Measurements from ENCODE around the gene ZBTB17.

The ZBTB17 gene

GRCh38 chr1:15969321-15969880 is 6.5 kb downstream of the ZBTB17 start:
- TF ChIP-seq SIN3A (IDR thresholded peaks at IDR 0.05; ENCODE audit: borderline replicate concordance, insufficient read depth, low read length) (no peak), TAF1 (IDR thresholded peaks at IDR 0.05; ENCODE audit: borderline replicate concordance, insufficient read depth, low read length) (no peak), POLR2AphosphoS5 (IDR thresholded peaks at IDR 0.05; ENCODE audit: low read depth, low read length) (no peak), FOXP2 (optimal IDR thresholded peaks at IDR 0.05; ENCODE audit: borderline replicate concordance, extremely low read depth, extremely low read length, insufficient read depth) (no peak)
- TF ChIP-seq, protein P1, sequence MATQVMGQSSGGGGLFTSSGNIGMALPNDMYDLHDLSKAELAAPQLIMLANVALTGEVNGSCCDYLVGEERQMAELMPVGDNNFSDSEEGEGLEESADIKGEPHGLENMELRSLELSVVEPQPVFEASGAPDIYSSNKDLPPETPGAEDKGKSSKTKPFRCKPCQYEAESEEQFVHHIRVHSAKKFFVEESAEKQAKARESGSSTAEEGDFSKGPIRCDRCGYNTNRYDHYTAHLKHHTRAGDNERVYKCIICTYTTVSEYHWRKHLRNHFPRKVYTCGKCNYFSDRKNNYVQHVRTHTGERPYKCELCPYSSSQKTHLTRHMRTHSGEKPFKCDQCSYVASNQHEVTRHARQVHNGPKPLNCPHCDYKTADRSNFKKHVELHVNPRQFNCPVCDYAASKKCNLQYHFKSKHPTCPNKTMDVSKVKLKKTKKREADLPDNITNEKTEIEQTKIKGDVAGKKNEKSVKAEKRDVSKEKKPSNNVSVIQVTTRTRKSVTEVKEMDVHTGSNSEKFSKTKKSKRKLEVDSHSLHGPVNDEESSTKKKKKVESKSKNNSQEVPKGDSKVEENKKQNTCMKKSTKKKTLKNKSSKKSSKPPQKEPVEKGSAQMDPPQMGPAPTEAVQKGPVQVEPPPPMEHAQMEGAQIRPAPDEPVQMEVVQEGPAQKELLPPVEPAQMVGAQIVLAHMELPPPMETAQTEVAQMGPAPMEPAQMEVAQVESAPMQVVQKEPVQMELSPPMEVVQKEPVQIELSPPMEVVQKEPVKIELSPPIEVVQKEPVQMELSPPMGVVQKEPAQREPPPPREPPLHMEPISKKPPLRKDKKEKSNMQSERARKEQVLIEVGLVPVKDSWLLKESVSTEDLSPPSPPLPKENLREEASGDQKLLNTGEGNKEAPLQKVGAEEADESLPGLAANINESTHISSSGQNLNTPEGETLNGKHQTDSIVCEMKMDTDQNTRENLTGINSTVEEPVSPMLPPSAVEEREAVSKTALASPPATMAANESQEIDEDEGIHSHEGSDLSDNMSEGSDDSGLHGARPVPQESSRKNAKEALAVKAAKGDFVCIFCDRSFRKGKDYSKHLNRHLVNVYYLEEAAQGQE (IDR thresholded peaks at IDR 0.05; ENCODE audit: insufficient read depth in 1 of 2, low read depth in 2 of 2, low read length in 2 of 2): no peak

DNA sequence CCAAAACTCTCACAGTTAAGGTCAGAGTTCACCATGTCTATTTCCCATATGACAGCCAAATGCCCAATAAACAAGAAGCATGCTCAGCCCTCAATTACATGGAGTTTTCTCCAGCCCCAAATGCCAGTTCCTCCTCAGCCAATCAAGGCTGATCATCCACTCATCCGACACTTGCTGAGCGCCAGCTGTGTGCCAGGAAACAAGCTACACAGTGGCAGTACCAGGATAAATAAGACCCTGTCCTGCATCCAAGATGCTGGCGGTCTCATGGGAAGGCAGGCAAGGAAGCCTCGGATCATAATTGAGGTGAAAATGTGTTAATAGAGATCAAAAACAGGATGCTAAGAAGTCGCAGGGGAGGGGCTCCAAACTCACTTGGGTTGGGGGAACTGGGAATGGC is 7.7 kb downstream of the ZBTB17 start:
- TF ChIP-seq FOXP2 (optimal IDR thresholded peaks at IDR 0.05; ENCODE audit: borderline replicate concordance, extremely low read depth, extremely low read length, insufficient read depth) (no peak), SIN3A (IDR thresholded peaks at IDR 0.05; ENCODE audit: borderline replicate concordance, insufficient read depth, low read length) (no peak), TAF1 (IDR thresholded peaks at IDR 0.05; ENCODE audit: borderline replicate concordance, insufficient read depth, low read length) (no peak), POLR2AphosphoS5 (IDR thresholded peaks at IDR 0.05; ENCODE audit: low read depth, low read length) (no peak)
- TF ChIP-seq, protein P1 (IDR thresholded peaks at IDR 0.05; ENCODE audit: insufficient read depth in 1 of 2, low read depth in 2 of 2, low read length in 2 of 2): no peak

DNA sequence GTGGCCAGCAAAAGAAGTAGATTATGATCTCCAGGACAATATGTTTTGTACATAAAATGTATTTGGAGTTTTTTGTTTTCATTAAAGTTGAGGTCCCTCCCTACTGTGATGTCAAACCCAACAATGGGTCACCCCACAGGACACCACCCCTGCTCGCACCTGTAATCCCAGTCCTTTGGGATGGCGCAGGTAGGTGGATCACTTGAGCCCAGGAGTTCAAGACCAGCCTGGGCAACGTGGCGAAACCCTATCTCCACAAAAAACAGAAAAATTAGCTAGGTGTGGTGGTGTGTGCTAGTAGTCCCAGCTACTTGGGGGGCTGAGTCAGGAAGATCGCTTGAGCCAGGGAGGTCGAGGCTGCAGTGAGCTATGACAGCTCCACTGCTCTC is 9.0 kb downstream of the ZBTB17 start:
- TF ChIP-seq, protein P1 (IDR thresholded peaks at IDR 0.05; ENCODE audit: insufficient read depth in 1 of 2, low read depth in 2 of 2, low read length in 2 of 2): no peak
- TF ChIP-seq SIN3A (IDR thresholded peaks at IDR 0.05; ENCODE audit: borderline replicate concordance, insufficient read depth, low read length) (no peak), TAF1 (IDR thresholded peaks at IDR 0.05; ENCODE audit: borderline replicate concordance, insufficient read depth, low read length) (no peak), FOXP2 (optimal IDR thresholded peaks at IDR 0.05; ENCODE audit: borderline replicate concordance, extremely low read depth, extremely low read length, insufficient read depth) (no peak), POLR2AphosphoS5 (IDR thresholded peaks at IDR 0.05; ENCODE audit: low read depth, low read length) (no peak)

- TF ChIP-seq FOXP2 (optimal IDR thresholded peaks at IDR 0.05; ENCODE audit: borderline replicate concordance, extremely low read depth, extremely low read length, insufficient read depth) (no peak), TAF1 (IDR thresholded peaks at IDR 0.05; ENCODE audit: borderline replicate concordance, insufficient read depth, low read length) (no peak), POLR2AphosphoS5 (IDR thresholded peaks at IDR 0.05; ENCODE audit: low read depth, low read length) (no peak), SIN3A (IDR thresholded peaks at IDR 0.05; ENCODE audit: borderline replicate concordance, insufficient read depth, low read length) (no peak)
- TF ChIP-seq, protein P1 (IDR thresholded peaks at IDR 0.05; ENCODE audit: insufficient read depth in 1 of 2, low read depth in 2 of 2, low read length in 2 of 2): no peak
These were observed 9.6 kb downstream of the ZBTB17 start for GRCh38 chr1:15966081-15966955.

Data from PFSK-1 (cell line).